Panc1 (cell line): Measurements from ENCODE around the gene BTLA. TPM values are rescaled to one million over a fixed set of nuclear protein-coding genes. Genes with fewer than 3 reads are reported as not detected.
"Not testable (repeated sequence)": the region's sequence is repeated elsewhere in the genome, so short reads cannot be mapped to it uniquely, and the experiment has no call there.

ENCODE experiments used
- ATAC-seq: fragments of 200-7000 bp; cut with Tn5 transposase; 2 replicates; pipeline ENCODE4 v1.9.1; 2020; ENCODE audit warnings: mild to moderate bottlenecking, moderate library complexity
- BruUV-seq: library from RNA; stranded (reverse); fragments of 400-500 nt; replicated peaks from 2 replicates; lab custom pipeline; 2021; lab: Mats Ljungman, UMichigan
- CTCF ChIA-PET: fragments of 300-600 bp; sonication (Branson Sonifier 250); formaldehyde crosslinking; loops from one replicate; lab custom pipeline; 2022; ENCODE audit warnings: antibody characterized with exemption; lab: Charles Lee
- POLR2A ChIA-PET: fragments of 300-600 bp; sonication (Branson Sonifier 250); formaldehyde crosslinking; loops from one replicate; lab custom pipeline; 2022; ENCODE audit warnings: antibody characterized with exemption; lab: Charles Lee
- DNase-seq: peaks from one replicate; pipeline ENCODE4 v3.0.0-alpha.2; 2010; ENCODE audit warnings: low read depth, low spot score
- H3K27ac ChIP-seq: 2 replicates; pipeline ENCODE4 v1.5.1; 2011; ENCODE audit warnings: mild to moderate bottlenecking, low read length, inconsistent platforms
- H3K27me3 ChIP-seq: fragments of 200-500 bp; sonication (Bioruptor generic); 2 replicates; pipeline ENCODE4 v1.6.0; 2014; ENCODE audit warnings: low read length, inconsistent platforms; ENCODE audit not compliant: control insufficient read depth, insufficient read depth
- H3K36me3 ChIP-seq: fragments of 200-500 bp; sonication (Bioruptor generic); 2 replicates; pipeline ENCODE4 v1.5.1; 2014; ENCODE audit warnings: inconsistent platforms, mild to moderate bottlenecking, low read length, moderate library complexity; ENCODE audit not compliant: control insufficient read depth, insufficient read depth
- H3K4me1 ChIP-seq: 2 replicates; pipeline ENCODE4 v1.5.1; 2011; ENCODE audit warnings: inconsistent platforms, mild to moderate bottlenecking, low read length, moderate library complexity; ENCODE audit not compliant: control insufficient read depth, insufficient read depth
- H3K4me3 ChIP-seq, 2 experiments: 2 replicates each; pipeline ENCODE4 v1.5.1; 2011 to 2012; ENCODE audit warnings: low read depth in 2 of 2, low read length in 2 of 2, mild to moderate bottlenecking in 2 of 2, inconsistent platforms in 1 of 2, moderate library complexity in 1 of 2
- H3K9me3 ChIP-seq: fragments of 200-500 bp; sonication (Bioruptor generic); 2 replicates; pipeline ENCODE4 v1.5.1; 2014; ENCODE audit warnings: low read depth, mild to moderate bottlenecking, inconsistent platforms, low read length, moderate library complexity; ENCODE audit not compliant: control insufficient read depth, insufficient read depth
- POLR2AphosphoS5 ChIP-seq: IDR thresholded peaks from 2 replicates; pipeline ENCODE4 v1.6.1; 2012; ENCODE audit warnings: mild to moderate bottlenecking, low read depth, low read length, moderate library complexity
- SIN3A ChIP-seq: IDR thresholded peaks from 2 replicates; pipeline ENCODE4 v1.6.1; 2012; ENCODE audit warnings: low read depth, mild to moderate bottlenecking, low read length, moderate library complexity, borderline replicate concordance; ENCODE audit not compliant: insufficient read depth
- TCF7L2 ChIP-seq: IDR thresholded peaks from 2 replicates; pipeline ENCODE4 v1.6.1; 2011; ENCODE audit warnings: mild to moderate bottlenecking, low read depth, low read length, inconsistent platforms
- in situ Hi-C: cut with HindIII; loops from 2 replicates; pipeline ENCODE4 v1.10.0; 2016; ENCODE audit warnings: low sequenced_read_pairs, low pct_unique_long_range_greater_than_20kb
- intact Hi-C: fragments of 100-400 bp; cut with micrococcal nuclease; formaldehyde crosslinking; loops from one replicate; pipeline ENCODE4 v1.10.0; 2022; ENCODE audit not compliant: unreplicated experiment
- total RNA-seq: library from RNA; stranded (reverse); gene quantifications from one replicate; pipeline ENCODE4 v1.2.1, GENCODE V29; 2021; ENCODE audit not compliant: unreplicated experiment
- TF ChIP-seq, protein P1 (sequence below): fragments of 450-650 bp; IDR thresholded peaks from 2 replicates; pipeline ENCODE4 v1.5.1; 2017; ENCODE audit warnings: mild to moderate bottlenecking
- TF ChIP-seq, protein P2 (sequence below), 2 experiments: IDR thresholded peaks; 2 replicates each; pipeline ENCODE4 v1.6.1; 2011 to 2012; ENCODE audit warnings: low read depth in 2 of 2, control low read depth in 1 of 2, low read length in 1 of 2, mild to moderate bottlenecking in 1 of 2, moderate library complexity in 1 of 2; ENCODE audit not compliant: insufficient read depth in 1 of 2

Gene BTLA
- total RNA-seq, 1 experiment from 2014 or later = not detected

DNA sequence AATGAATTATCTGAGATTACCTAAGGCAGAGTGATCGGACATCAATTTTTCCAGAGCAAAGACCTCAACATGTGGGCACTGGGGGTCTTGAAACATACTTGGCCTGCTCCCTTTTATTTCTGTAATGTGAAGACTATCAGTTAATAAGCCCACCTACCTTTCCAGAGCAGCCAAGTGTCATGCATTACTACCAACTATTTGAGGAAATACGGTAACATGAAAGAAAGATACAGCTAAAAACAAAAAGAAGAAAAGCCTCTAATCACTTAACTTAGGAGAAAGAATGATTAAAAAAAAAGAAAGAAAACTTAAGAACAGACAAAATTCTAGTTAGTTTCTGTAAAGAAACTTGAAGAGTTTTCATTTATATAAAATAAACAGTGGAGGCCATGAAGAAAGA, 73.9 kb downstream of the BTLA start:
- DNase-seq (no peak), ATAC-seq (no peak)
- H3K36me3 ChIP-seq = no peaks in the 10 kb centered on the region
- H3K9me3 ChIP-seq = no peaks in the 10 kb centered on the region
- no peak overlapping the region for H3K27ac ChIP-seq
- CTCF ChIA-PET = no interaction called here
- no TSS peak for BruUV-seq
- intact Hi-C loops = no loop called here
- in situ Hi-C loops = no loop called here
- H3K4me3 ChIP-seq = no peak overlapping the region
- POLR2A ChIA-PET = no interaction called here
- H3K4me1 ChIP-seq = no peaks in the 10 kb centered on the region
- H3K27me3 ChIP-seq = no peaks in the 10 kb centered on the region
- TF ChIP-seq POLR2AphosphoS5 (no peak), TCF7L2 (no peak), SIN3A (no peak)
- TF ChIP-seq, protein P1, sequence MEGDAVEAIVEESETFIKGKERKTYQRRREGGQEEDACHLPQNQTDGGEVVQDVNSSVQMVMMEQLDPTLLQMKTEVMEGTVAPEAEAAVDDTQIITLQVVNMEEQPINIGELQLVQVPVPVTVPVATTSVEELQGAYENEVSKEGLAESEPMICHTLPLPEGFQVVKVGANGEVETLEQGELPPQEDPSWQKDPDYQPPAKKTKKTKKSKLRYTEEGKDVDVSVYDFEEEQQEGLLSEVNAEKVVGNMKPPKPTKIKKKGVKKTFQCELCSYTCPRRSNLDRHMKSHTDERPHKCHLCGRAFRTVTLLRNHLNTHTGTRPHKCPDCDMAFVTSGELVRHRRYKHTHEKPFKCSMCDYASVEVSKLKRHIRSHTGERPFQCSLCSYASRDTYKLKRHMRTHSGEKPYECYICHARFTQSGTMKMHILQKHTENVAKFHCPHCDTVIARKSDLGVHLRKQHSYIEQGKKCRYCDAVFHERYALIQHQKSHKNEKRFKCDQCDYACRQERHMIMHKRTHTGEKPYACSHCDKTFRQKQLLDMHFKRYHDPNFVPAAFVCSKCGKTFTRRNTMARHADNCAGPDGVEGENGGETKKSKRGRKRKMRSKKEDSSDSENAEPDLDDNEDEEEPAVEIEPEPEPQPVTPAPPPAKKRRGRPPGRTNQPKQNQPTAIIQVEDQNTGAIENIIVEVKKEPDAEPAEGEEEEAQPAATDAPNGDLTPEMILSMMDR = no peak
- TF ChIP-seq, protein P2, sequence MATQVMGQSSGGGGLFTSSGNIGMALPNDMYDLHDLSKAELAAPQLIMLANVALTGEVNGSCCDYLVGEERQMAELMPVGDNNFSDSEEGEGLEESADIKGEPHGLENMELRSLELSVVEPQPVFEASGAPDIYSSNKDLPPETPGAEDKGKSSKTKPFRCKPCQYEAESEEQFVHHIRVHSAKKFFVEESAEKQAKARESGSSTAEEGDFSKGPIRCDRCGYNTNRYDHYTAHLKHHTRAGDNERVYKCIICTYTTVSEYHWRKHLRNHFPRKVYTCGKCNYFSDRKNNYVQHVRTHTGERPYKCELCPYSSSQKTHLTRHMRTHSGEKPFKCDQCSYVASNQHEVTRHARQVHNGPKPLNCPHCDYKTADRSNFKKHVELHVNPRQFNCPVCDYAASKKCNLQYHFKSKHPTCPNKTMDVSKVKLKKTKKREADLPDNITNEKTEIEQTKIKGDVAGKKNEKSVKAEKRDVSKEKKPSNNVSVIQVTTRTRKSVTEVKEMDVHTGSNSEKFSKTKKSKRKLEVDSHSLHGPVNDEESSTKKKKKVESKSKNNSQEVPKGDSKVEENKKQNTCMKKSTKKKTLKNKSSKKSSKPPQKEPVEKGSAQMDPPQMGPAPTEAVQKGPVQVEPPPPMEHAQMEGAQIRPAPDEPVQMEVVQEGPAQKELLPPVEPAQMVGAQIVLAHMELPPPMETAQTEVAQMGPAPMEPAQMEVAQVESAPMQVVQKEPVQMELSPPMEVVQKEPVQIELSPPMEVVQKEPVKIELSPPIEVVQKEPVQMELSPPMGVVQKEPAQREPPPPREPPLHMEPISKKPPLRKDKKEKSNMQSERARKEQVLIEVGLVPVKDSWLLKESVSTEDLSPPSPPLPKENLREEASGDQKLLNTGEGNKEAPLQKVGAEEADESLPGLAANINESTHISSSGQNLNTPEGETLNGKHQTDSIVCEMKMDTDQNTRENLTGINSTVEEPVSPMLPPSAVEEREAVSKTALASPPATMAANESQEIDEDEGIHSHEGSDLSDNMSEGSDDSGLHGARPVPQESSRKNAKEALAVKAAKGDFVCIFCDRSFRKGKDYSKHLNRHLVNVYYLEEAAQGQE (IDR thresholded peaks at IDR 0.05; ENCODE audit: insufficient read depth in 1 of 2, low read depth in 2 of 2, low read length in 1 of 2) = no peak

DNA sequence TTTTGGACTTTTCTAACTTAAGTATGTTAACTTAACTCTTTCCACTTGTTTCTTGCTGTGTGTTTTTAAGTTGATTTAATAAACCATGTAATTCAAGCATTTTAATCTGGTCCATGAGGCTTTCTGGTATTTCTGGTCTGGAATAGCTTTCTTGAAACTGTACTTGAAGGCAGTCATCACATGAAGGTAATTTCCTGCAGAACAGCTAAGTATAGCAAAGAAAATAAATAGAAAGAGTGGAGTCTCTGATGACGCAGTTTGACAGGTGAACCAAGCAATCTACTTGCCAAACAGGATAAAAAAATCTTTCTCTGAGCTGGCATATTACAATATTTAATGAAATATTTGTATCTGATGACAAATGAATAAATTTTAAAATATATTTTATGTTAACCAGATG, 74.9 kb downstream of the BTLA start:
- Histone ChIP-seq H3K27ac (no peak overlapping the region), H3K9me3 (no peaks in the 10 kb centered on the region), H3K36me3 (no peaks in the 10 kb centered on the region), H3K4me3 (no peak overlapping the region), H3K4me1 (no peaks in the 10 kb centered on the region), H3K27me3 (no peaks in the 10 kb centered on the region)
- no peak for ATAC-seq
- DNase-seq = no peak
- POLR2A ChIA-PET = no interaction called here
- TF ChIP-seq SIN3A (no peak), TCF7L2 (no peak), POLR2AphosphoS5 (no peak)
- TF ChIP-seq, protein P2 (IDR thresholded peaks at IDR 0.05; ENCODE audit: insufficient read depth in 1 of 2, low read depth in 2 of 2, low read length in 1 of 2) = no peak
- TF ChIP-seq, protein P1 = no peak
- intact Hi-C loops (no loop called here), in situ Hi-C loops (no loop called here)
- no TSS peak for BruUV-seq
- CTCF ChIA-PET = no interaction called here

DNA sequence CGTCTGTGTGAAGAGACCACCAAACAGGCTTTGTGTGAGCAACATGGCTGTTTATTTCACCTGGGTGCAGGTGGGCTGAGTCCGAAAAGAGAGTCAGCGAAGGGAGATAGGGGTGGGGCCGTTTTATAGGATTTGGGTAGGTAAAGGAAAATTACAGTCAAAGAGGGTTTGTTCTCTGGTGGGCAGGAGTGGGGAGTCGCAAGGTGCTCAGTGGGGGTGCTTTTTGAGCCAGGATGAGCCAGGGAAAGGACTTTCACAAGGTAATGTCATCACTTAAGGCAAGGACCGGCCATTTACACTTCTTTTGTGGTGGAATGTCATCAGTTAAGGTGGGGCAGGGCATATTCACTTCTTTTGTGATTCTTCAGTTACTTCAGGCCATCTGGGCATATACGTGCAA, 76.4 kb downstream of the BTLA start:
- H3K36me3 ChIP-seq, H3K27ac ChIP-seq, H3K4me1 ChIP-seq, in situ Hi-C loops, ATAC-seq, DNase-seq, H3K27me3 ChIP-seq, CTCF ChIA-PET, intact Hi-C loops, H3K4me3 ChIP-seq, H3K9me3 ChIP-seq, BruUV-seq, POLR2A ChIA-PET: not testable (repeated sequence)

DNA sequence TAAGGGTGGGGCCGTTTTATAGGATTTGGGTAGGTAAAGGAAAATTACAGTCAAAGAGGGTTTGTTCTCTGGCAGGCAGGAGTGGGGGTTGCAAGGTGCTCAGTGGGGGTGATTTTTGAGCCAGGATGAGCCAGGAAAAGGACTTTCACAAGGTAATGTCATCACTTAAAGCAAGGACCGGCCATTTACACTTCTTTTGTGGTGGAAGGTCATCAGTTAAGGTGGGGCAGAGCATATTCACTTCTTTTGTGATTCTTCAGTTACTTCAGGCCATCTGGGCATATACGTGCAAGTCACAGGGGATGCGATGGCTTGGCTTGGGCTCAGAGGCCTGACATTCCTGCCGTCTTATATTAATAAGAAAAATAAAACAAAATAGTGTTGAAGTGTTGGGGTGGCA, 80.7 kb downstream of the BTLA start:
- H3K36me3 ChIP-seq, CTCF ChIA-PET, H3K4me1 ChIP-seq, BruUV-seq, in situ Hi-C loops, H3K9me3 ChIP-seq, H3K4me3 ChIP-seq, DNase-seq, intact Hi-C loops, H3K27me3 ChIP-seq, H3K27ac ChIP-seq, POLR2A ChIA-PET, ATAC-seq: not testable (repeated sequence)
